Measurements from ENCODE around the gene CCDC47. TPM values are rescaled to one million over a fixed set of nuclear protein-coding genes. Genes with fewer than 3 reads are reported as not detected.

The CCDC47 gene
- total and polyA plus RNA-seq, 2 of the 4 experiments (the other 2 are of a cell fraction) = 45.7 to 62.0 TPM

- no peak overlapping the region for H4K91ac ChIP-seq (ENCODE audit: insufficient read depth, low read depth, low read length)
- no peak for TF ChIP-seq ELK1 (IDR thresholded peaks at IDR 0.05; ENCODE audit: borderline replicate concordance, low read depth, low read length)
- TF ChIP-seq MAFK (IDR thresholded peaks at IDR 0.05; ENCODE audit: low read depth, low read length) = no peak
- no peak for TF ChIP-seq MXI1 (IDR thresholded peaks at IDR 0.05; ENCODE audit: borderline replicate concordance, low read depth, low read length)
- TF ChIP-seq CHD1 (IDR thresholded peaks at IDR 0.05; ENCODE audit: low read depth, low read length) = no peak
- no peak for TF ChIP-seq BHLHE40 (IDR thresholded peaks at IDR 0.05; ENCODE audit: low read depth, low read length)
- TF ChIP-seq SMC3 (IDR thresholded peaks at IDR 0.05; ENCODE audit: low read depth, low read length) = no peak
- no peak for TF ChIP-seq MAZ (IDR thresholded peaks at IDR 0.05; ENCODE audit: borderline replicate concordance, low read depth, low read length)
- TF ChIP-seq CEBPB (IDR thresholded peaks at IDR 0.05; ENCODE audit: low read depth, low read length) = no peak
- no peak for TF ChIP-seq FOS (IDR thresholded peaks at IDR 0.05; ENCODE audit: low read depth, low read length)
- no peaks in the 10 kb centered on the region for H3K27me3 ChIP-seq (ENCODE audit: control insufficient read depth, insufficient read depth, low read length)
- H3K9me1 ChIP-seq (ENCODE audit: insufficient read depth, low read length) = peaks cover 15% of the 10 kb centered on the region
- no peak overlapping the region for H3K23ac ChIP-seq (ENCODE audit: low read depth, low read length)
- H2AK9ac ChIP-seq (replicated peaks; ENCODE audit: low read depth, low read length, poor library complexity) = no peak overlapping the region
- ATAC-seq (ENCODE audit: low read depth) (no peak), DNase-seq (no peak)
- no peaks in the 10 kb centered on the region for H3K9me3 ChIP-seq (ENCODE audit: control insufficient read depth, insufficient read depth, low read length)
- intact Hi-C loops (cut with micrococcal nuclease) = no loop called here
- H2AK5ac ChIP-seq (ENCODE audit: low read depth, low read length) = no peak overlapping the region
- ChIA-PET CTCF (no interaction called here), POLR2A (ENCODE audit: unreplicated experiment) (interaction anchor here (1.0 kb wide), 1 partner anchor 10 kb away, joined by 3 read pairs; the partner anchor contains the start of genes CCDC47 and DDX42)
- H2BK15ac ChIP-seq (ENCODE audit: low read depth, low read length) = no peak overlapping the region
- no peak overlapping the region for H2BK5ac ChIP-seq (ENCODE audit: low read depth, low read length, poor library complexity, severe bottlenecking)
- WGBS, 2 experiments (ENCODE audit: extremely low coverage in 2 of 2, insufficient read length in 1 of 2) = 77% methylated on average over 3 of the region's 6 CpGs; no CpG with 5 or more reads in 1 of the 2 experiments
- no peak overlapping the region for H4K8ac ChIP-seq (ENCODE audit: low read depth in 2 of 2, low read length in 2 of 2)
- H3K27ac ChIP-seq (ENCODE audit: insufficient read depth, low read length) = no peak overlapping the region
- no peak overlapping the region for H2BK20ac ChIP-seq (ENCODE audit: low read depth, low read length)
- no peak overlapping the region for H4K5ac ChIP-seq (ENCODE audit: low read depth, low read length)
- no peak overlapping the region for H3K4ac ChIP-seq (ENCODE audit: low read depth, low read length)
- no peak overlapping the region for H3K18ac ChIP-seq (ENCODE audit: low read depth, low read length)
- H3K4me3 ChIP-seq (ENCODE audit: insufficient read depth, low read depth, low read length) = no peak overlapping the region
- H3K4me1 ChIP-seq (ENCODE audit: control insufficient read depth, insufficient read depth, low read length) = peaks cover 8% of the 10 kb centered on the region; the same call in 1 of the 2 replicates
- H4K20me1 ChIP-seq (ENCODE audit: insufficient read depth, low read length) = peaks cover 90% of the 10 kb centered on the region
- H3K79me1 ChIP-seq (ENCODE audit: low read depth in 1 of 2, low read length in 2 of 2) = peaks cover 13 to 72% of the 10 kb centered on the region in 2 experiments; a peak in 3 of 4 replicates
- no peak overlapping the region for H3K9ac ChIP-seq (ENCODE audit: low read depth, low read length)
- in situ Hi-C loops (cut with MboI; ENCODE audit: low sequenced_read_pairs) = no loop called here
- H2AFZ ChIP-seq (replicated peaks; ENCODE audit: low read length, poor library complexity) = no peak overlapping the region
- H3K36me3 ChIP-seq (ENCODE audit: control insufficient read depth, insufficient read depth, low read length) = peaks cover 23% of the 10 kb centered on the region
- dilution Hi-C loops (cut with HindIII; ENCODE audit: low sequenced_read_pairs, unreplicated experiment) = no loop called here
- H2BK120ac ChIP-seq (ENCODE audit: low read depth, low read length) = no peak overlapping the region
- no peak overlapping the region for H3K14ac ChIP-seq (replicated peaks; ENCODE audit: low read depth, low read length)
- H3K56ac ChIP-seq (ENCODE audit: extremely low read depth, insufficient read depth, low read length) = no peak overlapping the region
- no peak overlapping the region for H3K4me2 ChIP-seq (ENCODE audit: low read depth, low read length)
- no TSS peak for BruUV-seq (replicated peaks)
These were observed 10.1 kb upstream of the CCDC47 start for GRCh38 chr17:63783522-63783921.
